SU-DHL-6 (cell line): ENCODE data around the gene WDR82.

Source experiments
- EZH2phosphoT487 ChIP-seq: fragments of 200-600 bp; sonication (generic), shearing (Covaris generic); conservative IDR thresholded peaks from 2 replicates; pipeline ENCODE4 v1.6.1; 2018; ENCODE audit warnings: mild to moderate bottlenecking, antibody characterized with exemption, low read length, moderate library complexity, mixed read lengths
- TF ChIP-seq, protein P1 (sequence below): fragments of 200-600 bp; sonication (generic); IDR thresholded peaks from one replicate; pipeline ENCODE4 v1.5.1; 2017; ENCODE audit warnings: antibody characterized with exemption, mild to moderate bottlenecking, low read length, moderate library complexity; ENCODE audit not compliant: insufficient read depth, poor library complexity, severe bottlenecking

DNA sequence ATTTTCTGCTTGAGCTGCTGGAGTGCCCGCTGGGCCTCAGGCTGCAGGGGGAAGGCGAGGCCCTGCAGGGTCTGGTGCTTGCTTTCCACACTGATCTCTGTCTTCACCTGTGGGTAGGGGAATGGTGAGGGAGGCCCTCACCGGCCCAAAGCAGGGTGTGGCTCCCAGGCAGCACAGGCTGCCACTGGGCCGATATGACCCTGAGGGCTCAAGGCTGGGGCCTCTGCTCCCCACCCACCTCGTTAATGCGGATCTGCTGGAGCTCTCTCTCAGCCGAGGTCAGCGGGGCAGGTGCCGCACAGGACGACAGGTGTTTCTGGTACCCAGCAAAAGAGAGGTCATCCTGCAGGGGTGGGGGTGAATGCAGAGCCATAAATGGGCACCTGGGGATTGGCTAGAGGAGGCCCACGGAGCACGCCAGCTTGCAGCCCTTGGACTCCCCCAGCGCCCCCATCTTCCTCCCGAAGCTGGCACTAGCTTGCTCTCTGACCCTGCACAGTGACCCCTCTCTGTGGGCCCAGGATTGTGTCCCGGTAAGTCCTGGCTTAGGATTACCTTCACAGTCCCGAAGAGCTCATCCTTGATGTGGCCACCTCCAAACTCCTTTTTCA lies 47.5 kb downstream of the WDR82 start:
- TF ChIP-seq, protein P1, sequence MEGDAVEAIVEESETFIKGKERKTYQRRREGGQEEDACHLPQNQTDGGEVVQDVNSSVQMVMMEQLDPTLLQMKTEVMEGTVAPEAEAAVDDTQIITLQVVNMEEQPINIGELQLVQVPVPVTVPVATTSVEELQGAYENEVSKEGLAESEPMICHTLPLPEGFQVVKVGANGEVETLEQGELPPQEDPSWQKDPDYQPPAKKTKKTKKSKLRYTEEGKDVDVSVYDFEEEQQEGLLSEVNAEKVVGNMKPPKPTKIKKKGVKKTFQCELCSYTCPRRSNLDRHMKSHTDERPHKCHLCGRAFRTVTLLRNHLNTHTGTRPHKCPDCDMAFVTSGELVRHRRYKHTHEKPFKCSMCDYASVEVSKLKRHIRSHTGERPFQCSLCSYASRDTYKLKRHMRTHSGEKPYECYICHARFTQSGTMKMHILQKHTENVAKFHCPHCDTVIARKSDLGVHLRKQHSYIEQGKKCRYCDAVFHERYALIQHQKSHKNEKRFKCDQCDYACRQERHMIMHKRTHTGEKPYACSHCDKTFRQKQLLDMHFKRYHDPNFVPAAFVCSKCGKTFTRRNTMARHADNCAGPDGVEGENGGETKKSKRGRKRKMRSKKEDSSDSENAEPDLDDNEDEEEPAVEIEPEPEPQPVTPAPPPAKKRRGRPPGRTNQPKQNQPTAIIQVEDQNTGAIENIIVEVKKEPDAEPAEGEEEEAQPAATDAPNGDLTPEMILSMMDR = no peak
- TF ChIP-seq EZH2phosphoT487 = no peak
